HG02943 (cell line): ENCODE measurements around the gene PRDM2.

ENCODE experiments used
- ATAC-seq: cut with Tn5 transposase; IDR thresholded peaks from one replicate; pipeline ENCODE4 v1.9.1; 2021; ENCODE audit warnings: mild to moderate bottlenecking, low read depth, moderate library complexity; ENCODE audit not compliant: unreplicated experiment

PRDM2 gene

GRCh38 chr1:13786541-13786940 lies 86.6 kb downstream of the PRDM2 start:
- no peak for ATAC-seq

GRCh38 chr1:13788795-13789194 lies 88.8 kb downstream of the PRDM2 start:
- no peak for ATAC-seq

GRCh38 chr1:13790290-13791030 lies 90.5 kb downstream of the PRDM2 start:
- ATAC-seq: no peak

- ATAC-seq: no peak
Observed at GRCh38 chr1:13792419-13792818, 92.4 kb downstream of the PRDM2 start.

- ATAC-seq: no peak
Observed at GRCh38 chr1:13793088-13793730, 93.2 kb downstream of the PRDM2 start.

GRCh38 chr1:13794231-13795187 lies 94.5 kb downstream of the PRDM2 start:
- ATAC-seq: no peak

- ATAC-seq: no peak
Observed at GRCh38 chr1:13797397-13797796, 97.4 kb downstream of the PRDM2 start.

- no peak for ATAC-seq
Observed at GRCh38 chr1:13798120-13798519, 98.1 kb downstream of the PRDM2 start.

GRCh38 chr1:13799502-13800283 lies 99.7 kb downstream of the PRDM2 start:
- no peak for ATAC-seq

- no peak for ATAC-seq
Observed at GRCh38 chr1:13801232-13801631, 101.2 kb downstream of the PRDM2 start.

GRCh38 chr1:13801655-13802486 lies 101.9 kb downstream of the PRDM2 start:
- no peak for ATAC-seq

- ATAC-seq: no peak
Observed at GRCh38 chr1:13802782-13803545, 103.0 kb downstream of the PRDM2 start.

- no peak for ATAC-seq
Observed at GRCh38 chr1:13803546-13804239, 103.7 kb downstream of the PRDM2 start.

GRCh38 chr1:13804240-13804633 lies 104.2 kb downstream of the PRDM2 start:
- no peak for ATAC-seq

GRCh38 chr1:13805431-13805830 lies 105.4 kb downstream of the PRDM2 start:
- no peak for ATAC-seq

GRCh38 chr1:13806108-13806507 lies 106.1 kb downstream of the PRDM2 start:
- no peak for ATAC-seq

- ATAC-seq: no peak
Observed at GRCh38 chr1:13807209-13807608, 107.2 kb downstream of the PRDM2 start.

- no peak for ATAC-seq
Observed at GRCh38 chr1:13808729-13809131, 108.7 kb downstream of the PRDM2 start.
